Skin of body (tissue), 3 donors: ENCODE results near the gene MESD. TPM values are rescaled to one million over a fixed set of nuclear protein-coding genes. Genes with fewer than 3 reads are reported as not detected.

Experiments used
- DNase-seq: peaks from one replicate; lab custom pipeline; 2025; lab: John Stamatoyannopoulos, UW
- small RNA-seq: library from RNA; depleted of rRNA; stranded (forward); fragments of <200 nt; gene quantifications from one replicate; pipeline ENCODE3, GENCODE V24; 2014; ENCODE audit warnings: low replicate concordance
- total RNA-seq: library from RNA; depleted of rRNA; stranded (reverse); fragments of >200 nt; gene quantifications from one replicate; pipeline ENCODE4 v1.2.3, GENCODE V29; 2014

The MESD gene
- total RNA-seq, 1 donor from 2014 or later, result 18.4 TPM

GRCh38 chr15:80911821-80912220 lies 77.8 kb downstream of the MESD start:
- DNase-seq, result no peak

GRCh38 chr15:80906159-80906766 lies 83.4 kb downstream of the MESD start:
- no peak for DNase-seq

GRCh38 chr15:80904998-80905397 lies 84.6 kb downstream of the MESD start:
- peak; percentile 1 for DNase-seq

- no peak for DNase-seq
These were observed 87.3 kb downstream of the MESD start for GRCh38 chr15:80902298-80902801.

GRCh38 chr15:80898040-80898439 lies 91.6 kb downstream of the MESD start:
- DNase-seq, result no peak

Small RNA genes within 50 kb of the gene (small RNA-seq; reads per million reads assigned to genes)
- gene MIR4514, result not detected

Other genes starting within 250 kb of the MESD start
- 6.5 TPM for gene CEMIP, start 210.4 kb downstream of the MESD start, total RNA-seq
- 4.5 TPM for gene TLNRD1, start 11.1 kb upstream of the MESD start, total RNA-seq
- gene CFAP161, start 144.5 kb upstream of the MESD start, total RNA-seq, result 0.30 TPM
- 8.9 TPM for gene IL16, start 207.1 kb upstream of the MESD start, total RNA-seq